GM12892 (cell line): ENCODE measurements around the gene UBA1.

ENCODE experiments used
- POLR2A ChIP-seq: IDR thresholded peaks from 2 replicates; pipeline ENCODE4 v1.6.1; 2011; ENCODE audit warnings: low read depth, low read length, control low read depth
- POLR2AphosphoS5 ChIP-seq: IDR thresholded peaks from 2 replicates; pipeline ENCODE4 v1.6.1; 2011; ENCODE audit warnings: low read depth, low read length, control low read depth
- TAF1 ChIP-seq: IDR thresholded peaks from 2 replicates; pipeline ENCODE4 v1.6.1; 2011; ENCODE audit warnings: low read depth, mild to moderate bottlenecking, control low read depth, low read length, borderline replicate concordance

- TF ChIP-seq POLR2A (peak; percentile 82; the same call in 1 of the 2 replicates), POLR2AphosphoS5 (peak; percentile 75), TAF1 (peak; percentile 53; the same call in 1 of the 2 replicates)
Measured at GRCh38 chrX:47218280-47218919, 24.8 kb downstream of the UBA1 start, which contains the start of gene CDK16.
